Naive B cell (primary cell): ENCODE results near the gene UBA5. TPM values are rescaled to one million over a fixed set of nuclear protein-coding genes. Genes with fewer than 3 reads are reported as not detected.

Experiments
- ATAC-seq, 2 donors: fragments of 150-1000 bp; cut with Tn5 transposase; 2 replicates each; pipeline ENCODE4 v1.10.0; 2021; ENCODE audit warnings: low read depth in 2 of 2, mild to moderate bottlenecking in 2 of 2, moderate library complexity in 2 of 2
- DNase-seq: peaks from one replicate; pipeline ENCODE4 v3.0.0; 2022
- H3K27ac Mint-ChIP-seq, 6 donors: one replicate each; pipeline ENCODE4 v1.8.0; 2020 to 2022; ENCODE audit warnings: mild to moderate bottlenecking in 6 of 6, mixed read lengths in 6 of 6, moderate library complexity in 5 of 6, inconsistent platforms in 2 of 6
- H3K27me3 Mint-ChIP-seq, 3 donors: one replicate each; pipeline ENCODE4 v1.8.0; 2021 to 2022; ENCODE audit warnings: mixed read lengths in 3 of 3, mild to moderate bottlenecking in 1 of 3
- H3K36me3 Mint-ChIP-seq, 2 donors: one replicate each; pipeline ENCODE4 v1.8.0; 2020 to 2022; ENCODE audit warnings: mixed read lengths in 2 of 2, inconsistent platforms in 1 of 2, mild to moderate bottlenecking in 1 of 2
- H3K4me1 Mint-ChIP-seq, 3 donors: one replicate each; pipeline ENCODE4 v1.8.0; 2020 to 2022; ENCODE audit warnings: mixed read lengths in 3 of 3, inconsistent platforms in 1 of 3, mild to moderate bottlenecking in 1 of 3, moderate library complexity in 1 of 3
- H3K4me3 Mint-ChIP-seq, 8 donors: one replicate each; pipeline ENCODE4 v1.8.0; 2020 to 2022; ENCODE audit warnings: mild to moderate bottlenecking in 8 of 8, mixed read lengths in 8 of 8, moderate library complexity in 8 of 8, inconsistent platforms in 2 of 8
- H3K9me3 Mint-ChIP-seq, 7 donors: one replicate each; pipeline ENCODE4 v1.8.0; 2020 to 2022; ENCODE audit warnings: mixed read lengths in 7 of 7, mild to moderate bottlenecking in 5 of 7, inconsistent platforms in 2 of 7, moderate library complexity in 1 of 7
- polyA plus RNA-seq, 6 donors: library from polyadenylated mRNA; unstranded; fragments of 300-500 nt; fragmentation: Illumina TruSeq; gene quantifications; one replicate each; pipeline ENCODE4 v1.2.3, GENCODE V29; 2021; ENCODE audit warnings: low read depth in 6 of 6

Gene UBA5
- polyA plus RNA-seq, 6 donors from 2014 or later = 29.6 to 46.1 (median 31.8) TPM

- H3K4me3 Mint-ChIP-seq = peak overlapping the region; percentile 91 to 99 (median 98)
- peaks cover 0 to 7% of the 10 kb centered on the region in 2 donors for H3K36me3 Mint-ChIP-seq
- peak overlapping the region; percentile 97 to 99 (median 97) for H3K27ac Mint-ChIP-seq
- DNase-seq (no peak), ATAC-seq (no peak)
- no peaks in the 10 kb centered on the region for H3K9me3 Mint-ChIP-seq
- peaks cover 34 to 40% (median 39%) of the 10 kb centered on the region in 3 donors for H3K4me1 Mint-ChIP-seq
- no peaks in the 10 kb centered on the region for H3K27me3 Mint-ChIP-seq
Measured at GRCh38 chr3:132659000-132659364, 1.1 kb upstream of the UBA5 start.

DNA sequence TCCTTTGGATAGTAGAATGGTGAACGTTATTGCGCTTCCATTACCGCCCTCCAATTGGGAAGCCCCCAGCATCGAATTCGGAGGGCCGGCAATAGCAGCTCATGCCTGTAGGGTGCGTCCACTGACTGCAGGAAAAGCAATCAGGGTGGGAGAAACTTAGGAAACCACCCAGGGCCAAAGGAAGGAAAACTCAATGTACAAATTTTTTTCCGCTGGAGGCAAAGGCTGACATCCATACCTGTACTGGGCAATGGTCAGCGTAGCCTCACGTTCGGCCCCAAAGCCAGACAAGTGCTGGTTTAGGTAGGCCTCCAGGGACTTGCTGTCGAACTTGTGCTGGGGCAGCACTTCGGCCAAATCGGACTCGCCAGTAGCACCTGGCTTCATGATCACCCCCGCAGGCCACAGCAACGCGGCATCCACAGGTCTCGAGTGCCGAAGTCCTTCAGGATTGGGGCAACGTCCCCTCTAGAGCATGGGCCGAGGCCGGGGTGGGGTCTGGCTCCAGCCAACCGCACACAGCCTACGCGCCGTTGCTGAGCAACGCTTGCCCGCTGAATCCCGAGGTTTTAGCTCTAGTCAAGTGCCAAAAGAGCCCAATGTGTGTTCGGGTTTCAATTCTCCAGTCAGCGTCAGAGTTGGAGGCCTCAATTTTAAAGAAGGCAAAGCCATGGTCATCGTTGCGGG is 621 bp upstream of the UBA5 start, which contains the start of gene ACAD11:
ACAD11 (minus strand) TSS at position 445 of the 687 bp plus-strand sequence; CDS start at position 387, 58 bp downstream.
- H3K9me3 Mint-ChIP-seq = no peaks in the 10 kb centered on the region
- ATAC-seq = peak; percentile 66 to 68
- H3K4me1 Mint-ChIP-seq = peaks cover 36 to 40% (median 40%) of the 10 kb centered on the region in 3 donors
- peaks cover 0 to 7% of the 10 kb centered on the region in 2 donors for H3K36me3 Mint-ChIP-seq
- peak within 1 kb of the TSS; percentile 91 to 99 (median 98) for H3K4me3 Mint-ChIP-seq
- peak; percentile 56 for DNase-seq
- H3K27ac Mint-ChIP-seq = peak within 1 kb of the TSS; percentile 97 to 99 (median 97)
- no peaks in the 10 kb centered on the region for H3K27me3 Mint-ChIP-seq

- Mint-ChIP-seq H3K9me3 (no peaks in the 10 kb centered on the region), H3K27ac (peak overlapping the region; percentile 82 to 99 (median 97))
Measured at GRCh38 chr3:132660811-132661070, 612 bp downstream of the UBA5 start.

GRCh38 chr3:132661101-132661500 is 972 bp downstream of the UBA5 start:
- ATAC-seq (no peak), DNase-seq (no peak)
- Mint-ChIP-seq H3K4me1 (peaks cover 39 to 43% (median 42%) of the 10 kb centered on the region in 3 donors), H3K4me3 (peak overlapping the region; percentile 91 to 99 (median 98)), H3K36me3 (peaks cover 0 to 7% of the 10 kb centered on the region in 2 donors), H3K27ac (peak overlapping the region; percentile 82 to 99 (median 97)), H3K9me3 (no peaks in the 10 kb centered on the region), H3K27me3 (no peaks in the 10 kb centered on the region)

More at GRCh38 chr3:132660811-132661070, 612 bp downstream of the UBA5 start:
- H3K27me3 Mint-ChIP-seq = no peaks in the 10 kb centered on the region
- peak overlapping the region; percentile 91 to 99 (median 98) for H3K4me3 Mint-ChIP-seq
- peaks cover 0 to 7% of the 10 kb centered on the region in 2 donors for H3K36me3 Mint-ChIP-seq
- peaks cover 39 to 43% (median 42%) of the 10 kb centered on the region in 3 donors for H3K4me1 Mint-ChIP-seq
- DNase-seq (no peak), ATAC-seq (no peak)

- Mint-ChIP-seq H3K9me3 (no peaks in the 10 kb centered on the region), H3K27ac (no peak overlapping the region), H3K4me1 (peaks cover 39 to 43% (median 40%) of the 10 kb centered on the region in 3 donors), H3K27me3 (no peaks in the 10 kb centered on the region), H3K4me3 (peak overlapping the region in 3 of 8 donors; percentile 3 to 99 (median 35)), H3K36me3 (peaks cover 0 to 7% of the 10 kb centered on the region in 2 donors)
- DNase-seq = no peak
- no peak for ATAC-seq
Measured at GRCh38 chr3:132662212-132662611, 2.1 kb downstream of the UBA5 start.

DNA sequence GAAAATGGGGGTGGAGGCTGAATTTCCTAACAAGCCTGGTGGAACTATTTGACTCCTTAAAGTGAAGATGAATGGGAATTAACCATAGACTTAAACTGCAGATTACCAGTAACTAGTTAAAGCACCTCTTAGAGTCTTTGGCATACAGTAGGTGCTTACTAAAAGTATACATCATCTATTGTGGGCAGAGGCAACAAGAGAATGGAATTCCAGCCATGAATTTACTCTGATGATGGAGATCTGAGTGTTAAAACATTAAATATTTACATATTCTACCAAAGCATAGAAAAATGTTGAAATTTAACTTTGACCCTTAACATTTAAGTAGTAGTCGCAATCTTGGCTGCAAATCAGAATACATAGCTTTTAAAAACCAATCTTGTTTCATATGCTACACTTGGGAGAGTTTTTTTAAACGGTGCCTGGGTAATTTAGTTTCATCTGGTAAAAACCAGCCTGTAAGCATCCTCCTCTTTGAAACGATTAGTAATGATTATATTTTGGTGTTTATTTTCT is 5.2 kb downstream of the UBA5 start:
- Mint-ChIP-seq H3K4me1 (peaks cover 18 to 31% (median 29%) of the 10 kb centered on the region in 3 donors), H3K27me3 (no peaks in the 10 kb centered on the region), H3K4me3 (no peak overlapping the region), H3K36me3 (peaks cover 0 to 3% of the 10 kb centered on the region in 2 donors), H3K9me3 (no peaks in the 10 kb centered on the region), H3K27ac (peak overlapping the region in 1 of 6 donors; percentile 7)
- no peak for DNase-seq
- ATAC-seq = no peak

- Mint-ChIP-seq H3K36me3 (no peaks in the 10 kb centered on the region), H3K4me3 (no peak overlapping the region), H3K9me3 (no peaks in the 10 kb centered on the region), H3K27me3 (no peaks in the 10 kb centered on the region), H3K27ac (no peak overlapping the region), H3K4me1 (peaks cover 2 to 9% (median 6%) of the 10 kb centered on the region in 3 donors)
- DNase-seq (no peak), ATAC-seq (no peak)
Measured at GRCh38 chr3:132669256-132669777, 9.2 kb downstream of the UBA5 start.

- Mint-ChIP-seq H3K4me3 (no peak overlapping the region), H3K27me3 (no peaks in the 10 kb centered on the region), H3K27ac (peak overlapping the region in 1 of 6 donors; percentile 77), H3K9me3 (no peaks in the 10 kb centered on the region), H3K36me3 (peaks cover 0 to 4% of the 10 kb centered on the region in 2 donors), H3K4me1 (no peaks in the 10 kb centered on the region)
- no peak for DNase-seq
- no peak for ATAC-seq
Measured at GRCh38 chr3:132675408-132675807, 15.3 kb downstream of the UBA5 start.

DNA sequence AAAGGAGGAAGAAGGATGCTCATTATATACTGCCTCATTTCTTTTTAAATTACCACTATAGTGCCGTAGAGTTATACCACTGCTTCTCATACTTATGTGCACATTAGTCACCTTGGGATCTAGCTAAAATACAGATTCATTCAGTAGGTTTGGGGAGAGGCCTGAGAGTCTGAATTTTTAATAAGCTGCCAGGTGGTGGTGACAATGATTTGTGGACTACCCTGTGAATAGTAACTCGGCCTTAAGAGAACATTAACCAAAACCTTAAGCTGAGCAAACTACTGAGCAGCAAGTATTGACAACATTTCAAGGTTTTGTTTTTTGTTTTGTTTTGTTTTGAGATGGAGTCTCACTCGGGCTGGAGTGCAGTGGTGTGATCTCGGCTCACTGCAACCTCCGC is 19.8 kb downstream of the UBA5 start:
- Mint-ChIP-seq H3K36me3 (peaks cover 10 to 14% of the 10 kb centered on the region in 2 donors), H3K27ac (no peak overlapping the region), H3K4me3 (no peak overlapping the region), H3K4me1 (no peaks in the 10 kb centered on the region), H3K27me3 (no peaks in the 10 kb centered on the region), H3K9me3 (no peaks in the 10 kb centered on the region)
- DNase-seq = no peak
- no peak for ATAC-seq

GRCh38 chr3:132681421-132681820 is 21.3 kb downstream of the UBA5 start:
- no peaks in the 10 kb centered on the region for H3K27me3 Mint-ChIP-seq
- DNase-seq = no peak
- no peak for ATAC-seq
- no peaks in the 10 kb centered on the region for H3K9me3 Mint-ChIP-seq
- no peak overlapping the region for H3K4me3 Mint-ChIP-seq
- H3K4me1 Mint-ChIP-seq = no peaks in the 10 kb centered on the region
- peak overlapping the region in 1 of 6 donors; percentile 17 for H3K27ac Mint-ChIP-seq
- peaks cover 10 to 14% of the 10 kb centered on the region in 2 donors for H3K36me3 Mint-ChIP-seq

DNA sequence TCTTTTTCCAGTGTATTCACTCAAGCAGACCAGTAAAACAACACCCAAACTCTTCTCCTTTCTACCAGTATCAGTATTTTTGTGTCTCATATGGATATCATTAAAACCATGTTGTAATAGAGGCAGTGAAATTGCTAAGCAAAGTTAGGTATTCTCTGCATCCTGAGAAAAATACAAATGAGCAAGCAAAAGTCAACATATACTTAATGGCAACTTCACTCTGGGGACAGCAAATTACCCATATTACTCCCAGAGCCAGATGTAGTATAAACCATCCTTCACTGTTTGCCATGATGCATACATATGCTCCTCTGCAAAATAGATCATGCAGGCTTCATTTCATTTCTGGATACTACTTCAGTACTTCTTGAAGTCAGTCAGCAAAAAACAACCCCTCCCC is 22.1 kb downstream of the UBA5 start:
- DNase-seq (no peak), ATAC-seq (no peak)
- Mint-ChIP-seq H3K4me1 (no peaks in the 10 kb centered on the region), H3K27ac (peak overlapping the region in 2 of 6 donors; percentile 17 to 24), H3K4me3 (no peak overlapping the region), H3K36me3 (peaks cover 10 to 14% of the 10 kb centered on the region in 2 donors), H3K27me3 (no peaks in the 10 kb centered on the region), H3K9me3 (no peaks in the 10 kb centered on the region)

DNA sequence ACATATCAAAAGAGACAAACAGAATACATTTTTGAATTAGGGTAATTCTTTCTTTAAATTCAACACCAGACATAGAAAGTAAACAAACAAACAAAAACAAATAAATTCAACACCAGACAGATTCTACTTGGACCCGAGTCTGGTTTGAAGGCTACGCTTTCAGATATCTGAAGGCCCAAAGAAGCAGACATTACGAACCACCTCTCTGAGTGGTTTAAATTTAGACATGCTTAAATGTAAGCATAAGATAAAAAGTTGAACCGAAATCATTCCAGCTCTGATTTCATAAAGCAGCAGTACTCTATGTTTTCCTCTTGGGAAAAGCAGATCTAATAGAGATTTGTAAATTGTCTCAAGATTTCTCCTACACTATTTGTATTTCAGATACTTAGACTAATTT is 29.9 kb downstream of the UBA5 start:
- H3K4me1 Mint-ChIP-seq = no peaks in the 10 kb centered on the region
- H3K27ac Mint-ChIP-seq = no peak overlapping the region
- DNase-seq (no peak), ATAC-seq (no peak)
- no peaks in the 10 kb centered on the region for H3K9me3 Mint-ChIP-seq
- H3K27me3 Mint-ChIP-seq = no peaks in the 10 kb centered on the region
- no peak overlapping the region for H3K4me3 Mint-ChIP-seq
- peaks cover 9 to 14% of the 10 kb centered on the region in 2 donors for H3K36me3 Mint-ChIP-seq

DNA sequence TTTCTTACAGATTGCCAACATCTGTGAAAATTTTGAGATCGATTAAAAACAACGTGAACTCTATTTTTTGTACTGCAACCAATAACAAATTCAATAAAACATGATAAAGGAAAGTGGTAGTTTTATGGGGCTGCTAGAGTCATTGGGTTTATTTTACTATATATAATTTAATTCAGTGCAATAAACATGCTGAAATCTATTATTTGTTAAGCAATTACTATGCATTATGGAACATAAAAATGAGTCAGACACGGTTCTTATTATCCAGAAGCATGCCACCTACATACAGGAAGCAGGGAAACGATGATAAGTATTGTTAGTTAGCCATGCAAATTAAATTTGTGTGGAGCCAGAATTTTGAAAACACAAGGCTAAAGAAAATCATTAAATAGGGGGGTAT is 34.9 kb downstream of the UBA5 start:
- DNase-seq (no peak), ATAC-seq (no peak)
- Mint-ChIP-seq H3K27me3 (no peaks in the 10 kb centered on the region), H3K4me3 (no peak overlapping the region), H3K36me3 (peaks cover 17 to 25% of the 10 kb centered on the region in 2 donors), H3K4me1 (no peaks in the 10 kb centered on the region), H3K9me3 (no peaks in the 10 kb centered on the region), H3K27ac (no peak overlapping the region)

- Mint-ChIP-seq H3K36me3 (peaks cover 17 to 27% of the 10 kb centered on the region in 2 donors), H3K4me3 (no peak overlapping the region), H3K9me3 (no peaks in the 10 kb centered on the region), H3K4me1 (no peaks in the 10 kb centered on the region), H3K27ac (peak overlapping the region in 1 of 6 donors; percentile 66), H3K27me3 (no peaks in the 10 kb centered on the region)
- ATAC-seq (no peak), DNase-seq (no peak)
Measured at GRCh38 chr3:132695422-132695821, 35.3 kb downstream of the UBA5 start.
